Psoas muscle (tissue), 8 donors: ENCODE results near the gene HTR5A. TPM values are rescaled to one million over a fixed set of nuclear protein-coding genes. Genes with fewer than 3 reads are reported as not detected.

Experiments
- ATAC-seq, 4 donors: fragments of 200-7000 bp; cut with Tn5 transposase; one replicate each; pipeline ENCODE4 v1.9.1; 2020; ENCODE audit warnings: moderate library complexity in 3 of 4, mild to moderate bottlenecking in 2 of 4
- DNase-seq, 2 donors: peaks; one replicate each; pipeline ENCODE4 v3.0.0-alpha.2; 2020
- H3K27ac ChIP-seq: fragments of 200-600 bp; one replicate; pipeline ENCODE4 v1.8.0; 2022
- H3K27me3 ChIP-seq, 3 donors: fragments of 200-600 bp in 1 of 3; one replicate each; pipeline versions ENCODE4 v1.6.1 to v1.8.0; 2013 to 2022; ENCODE audit warnings: low read length in 2 of 3, mild to moderate bottlenecking in 2 of 3, moderate library complexity in 1 of 3; ENCODE audit not compliant: insufficient read depth in 3 of 3
- H3K36me3 ChIP-seq, 2 donors: fragments of 200-600 bp in 1 of 2; one replicate each; pipeline versions ENCODE4 v1.6.1 to v1.8.0; 2013 to 2022; ENCODE audit warnings: low read depth in 1 of 2, mild to moderate bottlenecking in 1 of 2, moderate library complexity in 1 of 2; ENCODE audit not compliant: insufficient read depth in 1 of 2
- H3K4me1 ChIP-seq: fragments of 200-600 bp; one replicate; pipeline ENCODE4 v1.8.0; 2022
- H3K4me3 ChIP-seq: fragments of 200-600 bp; one replicate; pipeline ENCODE4 v1.8.0; 2022; ENCODE audit warnings: mild to moderate bottlenecking
- H3K9me3 ChIP-seq: fragments of 200-600 bp; one replicate; pipeline ENCODE4 v1.8.0; 2022
- WGBS, 3 donors: extraction: QIAGEN DNeasy Blood & Tissue Kit; methylation state at CpG; one replicate each; pipeline versions ENCODE4 v1.1.6 to v1.1.7; 2013; 5-methylcytosine and 5-hydroxymethylcytosine counted together
- intact Hi-C, 2 donors: fragments of 100-400 bp; cut with DNase I; formaldehyde crosslinking; loops; one replicate each; pipeline versions ENCODE4 v1.11.0 to v1.14.2; 2022
- polyA plus RNA-seq, 3 donors: library from polyadenylated mRNA; stranded (reverse); fragments of 200-250 nt; gene quantifications; one replicate each; pipeline ENCODE4 v1.2.3, GENCODE V29; 2013
- total RNA-seq, 4 donors: library from RNA; stranded (reverse); fragmentation: NEBNext Ultra II Directional in 2 of 4; extraction: Animal tissue kit (Norgen Biotek cat#: 25700) in 2 of 4; gene quantifications; one replicate each; pipeline versions ENCODE4 v1.2.1 to v1.2.4, GENCODE V29; 2021 to 2023
- TF ChIP-seq, protein P1 (sequence below): fragments of 200-600 bp; IDR thresholded peaks from one replicate; pipeline ENCODE4 v1.8.0; 2022; ENCODE audit warnings: antibody characterized with exemption
- donor health status: healthy with polysubstance abuse.
- donor health status: DM: no; HTN: no; CAD: no; lungs with moderate emphysema.
- donor health status: Bipolar disorder and iron deficiency.
- donor health status: healthy.
- donor health status: DM: yes; HTN: yes; CAD: no.
- donor health status: DM: no; HTN: no; CAD: no.
- donor health status: DM: no; HTN: no; CAD: no.
- donor health status: DM: yes; HTN: yes; CAD: no.

Gene HTR5A
- total and polyA plus RNA-seq, 7 donors, result 0.01 to 0.06 TPM; not detected in 5

DNA sequence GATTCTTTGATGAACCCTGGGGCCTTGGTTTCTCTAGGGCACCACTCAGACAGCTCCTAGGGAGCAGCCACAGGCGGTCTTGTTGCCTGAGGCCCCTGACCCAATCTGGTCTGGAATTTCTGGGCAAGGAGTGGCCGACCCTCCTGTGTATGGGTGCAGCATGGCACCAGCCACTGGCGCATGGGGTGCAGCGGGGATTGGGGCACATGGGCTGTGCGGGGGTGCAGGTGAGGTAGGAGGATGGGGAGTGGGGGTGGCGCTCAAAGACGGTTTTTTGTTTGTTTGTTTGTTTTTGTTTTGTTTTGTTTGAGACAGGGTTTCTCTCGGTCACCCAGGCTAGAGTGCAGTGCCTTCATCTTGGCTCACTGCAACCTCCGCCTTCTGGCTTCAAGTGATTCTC lies 62.3 kb downstream of the HTR5A start:
- ATAC-seq (no peak), DNase-seq (no peak)
- Histone ChIP-seq H3K4me3 (no peak overlapping the region), H3K27me3 (peaks cover 0 to 8% (median 0%) of the 10 kb centered on the region in 3 donors), H3K27ac (no peak overlapping the region), H3K4me1 (no peaks in the 10 kb centered on the region), H3K9me3 (no peaks in the 10 kb centered on the region), H3K36me3 (no peaks in the 10 kb centered on the region)
- intact Hi-C loops, result no loop called here
- 82 to 84% (median 83%) methylated on average over 9 of the region's 9 CpGs for WGBS, 3 donors
- TF ChIP-seq, protein P1, sequence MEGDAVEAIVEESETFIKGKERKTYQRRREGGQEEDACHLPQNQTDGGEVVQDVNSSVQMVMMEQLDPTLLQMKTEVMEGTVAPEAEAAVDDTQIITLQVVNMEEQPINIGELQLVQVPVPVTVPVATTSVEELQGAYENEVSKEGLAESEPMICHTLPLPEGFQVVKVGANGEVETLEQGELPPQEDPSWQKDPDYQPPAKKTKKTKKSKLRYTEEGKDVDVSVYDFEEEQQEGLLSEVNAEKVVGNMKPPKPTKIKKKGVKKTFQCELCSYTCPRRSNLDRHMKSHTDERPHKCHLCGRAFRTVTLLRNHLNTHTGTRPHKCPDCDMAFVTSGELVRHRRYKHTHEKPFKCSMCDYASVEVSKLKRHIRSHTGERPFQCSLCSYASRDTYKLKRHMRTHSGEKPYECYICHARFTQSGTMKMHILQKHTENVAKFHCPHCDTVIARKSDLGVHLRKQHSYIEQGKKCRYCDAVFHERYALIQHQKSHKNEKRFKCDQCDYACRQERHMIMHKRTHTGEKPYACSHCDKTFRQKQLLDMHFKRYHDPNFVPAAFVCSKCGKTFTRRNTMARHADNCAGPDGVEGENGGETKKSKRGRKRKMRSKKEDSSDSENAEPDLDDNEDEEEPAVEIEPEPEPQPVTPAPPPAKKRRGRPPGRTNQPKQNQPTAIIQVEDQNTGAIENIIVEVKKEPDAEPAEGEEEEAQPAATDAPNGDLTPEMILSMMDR, result no peak

DNA sequence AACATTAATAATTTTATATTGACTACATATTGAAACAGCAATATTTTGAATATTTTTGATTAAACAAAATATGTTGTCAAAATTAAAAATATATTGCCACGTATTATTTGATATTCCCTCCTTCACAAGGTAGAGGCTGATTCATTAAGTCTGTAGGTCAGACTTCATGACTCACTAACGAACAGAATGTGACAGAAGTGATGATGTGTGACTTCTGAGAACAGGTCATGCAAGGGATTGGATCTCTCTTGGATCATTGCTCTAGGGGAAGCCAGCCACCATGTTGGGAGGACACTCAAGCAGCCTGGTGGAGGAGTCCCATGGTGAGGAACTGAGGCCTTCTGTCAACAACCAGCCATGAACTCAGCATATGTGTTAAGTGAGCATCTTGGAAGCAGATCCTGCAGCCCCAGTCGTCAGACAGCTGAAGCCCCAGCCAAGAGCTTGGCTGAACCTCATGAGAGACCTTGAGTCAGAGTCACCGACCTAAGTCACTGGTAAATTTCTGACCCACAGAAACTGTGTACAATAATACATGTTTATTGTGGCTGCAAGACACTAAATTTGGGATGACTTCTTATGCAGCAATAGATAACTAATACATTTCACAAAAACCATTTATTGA lies 66.6 kb downstream of the HTR5A start:
- intact Hi-C loops, result no loop called here
- WGBS, 3 donors, result 50 to 65% (median 54%) methylated on average over 4 of the region's 4 CpGs
- TF ChIP-seq, protein P1, result no peak

More for the DNA sequence above, 66.6 kb downstream of the HTR5A start:
- Histone ChIP-seq H3K9me3 (no peaks in the 10 kb centered on the region), H3K27ac (no peak overlapping the region), H3K36me3 (no peaks in the 10 kb centered on the region), H3K27me3 (peaks cover 0 to 23% (median 1%) of the 10 kb centered on the region in 3 donors), H3K4me3 (no peak overlapping the region), H3K4me1 (no peaks in the 10 kb centered on the region)
- ATAC-seq, result no peak
- DNase-seq, result no peak

Other genes starting within 250 kb of the HTR5A start
- 1 to 10 TPM; 4.5 to 7.3 (median 6.5) TPM for gene PAXIP1, start 67.2 kb upstream of the HTR5A start, total RNA-seq
- 1 to 10 TPM; 3.5 to 7.1 (median 5.7) TPM for gene PAXIP1, start 67.2 kb upstream of the HTR5A start, polyA plus RNA-seq
- gene INSIG1, start 227.6 kb downstream of the HTR5A start, total RNA-seq, result 10 to 100 TPM in 1 of 4 donors, 1 to 10 TPM in 3; 4.0 to 11.1 (median 6.6) TPM
- gene INSIG1, start 227.6 kb downstream of the HTR5A start, polyA plus RNA-seq, result 10 to 100 TPM in 1 of 3 donors, 1 to 10 TPM in 2; 5.3 to 20.0 (median 9.5) TPM